NCI-H1092 treated with DMSO at 0.1 percent for 48 hours (cell line): Measurements from ENCODE around the gene FBP2.
A peak's percentile ranks its signal among the peaks of the same experiment; 100 is the strongest.
"Not testable (repeated sequence)": the region's sequence is repeated elsewhere in the genome, so short reads cannot be mapped to it uniquely, and the experiment has no call there.

Experiments
- DNase-seq: peaks from one replicate; lab custom pipeline; 2025; lab: John Stamatoyannopoulos, UW

Gene FBP2

DNA sequence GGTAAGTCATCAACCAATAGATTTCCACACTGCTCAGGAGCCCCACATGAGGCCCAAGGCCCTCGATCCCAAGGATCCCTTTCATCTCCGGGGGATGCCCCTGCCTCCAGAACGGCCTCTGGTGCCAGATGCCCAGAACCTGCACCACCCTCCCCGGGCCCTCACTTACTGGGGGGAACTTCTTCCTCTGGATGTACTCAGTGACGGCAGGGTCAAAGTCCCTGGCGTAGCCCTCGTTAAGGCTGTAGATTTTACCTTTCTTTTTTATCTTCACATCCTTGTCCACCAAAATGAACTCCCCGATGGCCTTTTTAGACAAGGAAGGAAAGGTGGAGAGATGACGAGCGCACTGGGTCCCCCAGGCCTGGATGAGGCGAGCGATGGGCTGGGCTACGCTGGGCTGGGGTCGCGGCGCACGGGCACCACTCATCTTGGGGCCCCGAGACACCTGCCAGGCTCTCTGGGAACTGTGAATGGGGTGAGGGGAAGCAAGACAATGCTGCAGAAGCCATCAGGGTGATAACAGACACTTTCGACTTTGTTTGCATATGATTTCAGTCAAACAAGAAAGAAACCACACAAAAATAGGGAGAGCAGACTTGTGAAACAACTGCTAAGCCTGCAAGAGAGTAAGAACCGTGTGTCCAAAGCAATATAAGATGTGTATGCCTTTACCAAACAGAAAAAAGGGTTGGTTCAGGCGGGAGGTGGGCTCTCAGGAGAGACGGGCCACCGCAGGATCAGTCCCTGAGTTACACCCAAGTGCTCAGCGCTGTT, 13.2 kb upstream of the FBP2 start:
- no peak for DNase-seq

DNA sequence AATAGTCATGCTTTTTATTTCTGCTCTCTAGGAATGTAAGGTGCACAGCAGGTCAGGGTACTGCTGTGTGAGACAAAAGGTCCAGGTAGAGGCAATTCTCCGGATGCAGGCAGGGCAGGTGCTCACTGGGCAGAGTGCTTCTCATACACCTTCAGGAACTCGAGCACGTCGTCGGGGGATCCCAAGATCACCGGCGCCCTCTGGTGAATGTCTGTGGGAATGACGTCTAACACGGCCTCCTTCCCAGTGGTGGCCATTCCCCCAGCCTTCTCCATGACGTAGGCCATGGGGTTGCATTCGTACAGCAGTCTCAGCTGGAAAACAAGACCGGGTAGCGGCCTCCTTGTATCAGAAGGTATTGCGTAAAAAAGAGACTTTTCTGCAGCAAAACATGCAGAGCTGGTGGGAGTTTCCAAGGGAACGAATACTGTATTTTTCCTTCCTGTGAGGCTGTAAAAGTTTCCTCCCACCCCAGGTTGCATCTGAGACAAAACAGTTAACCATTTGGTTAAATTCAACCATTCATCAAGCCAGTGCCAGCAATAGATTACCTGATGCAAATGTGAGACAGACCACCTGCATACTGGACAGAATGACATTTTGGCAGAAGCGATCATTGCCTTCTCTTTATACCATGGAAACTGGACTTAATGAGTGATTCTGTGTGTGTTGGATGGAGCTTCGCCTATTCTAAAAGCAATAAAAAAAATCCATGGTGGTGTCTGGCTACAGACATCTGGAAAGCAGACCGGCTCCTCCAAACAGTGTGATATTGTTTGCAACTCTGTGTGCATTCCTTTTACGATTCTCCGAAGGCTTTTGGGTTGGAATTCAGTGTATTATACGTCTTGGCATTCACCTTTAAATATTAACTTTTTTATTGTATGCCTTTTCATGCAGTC, 9.9 kb upstream of the FBP2 start:
- peak; percentile 49 for DNase-seq

DNA sequence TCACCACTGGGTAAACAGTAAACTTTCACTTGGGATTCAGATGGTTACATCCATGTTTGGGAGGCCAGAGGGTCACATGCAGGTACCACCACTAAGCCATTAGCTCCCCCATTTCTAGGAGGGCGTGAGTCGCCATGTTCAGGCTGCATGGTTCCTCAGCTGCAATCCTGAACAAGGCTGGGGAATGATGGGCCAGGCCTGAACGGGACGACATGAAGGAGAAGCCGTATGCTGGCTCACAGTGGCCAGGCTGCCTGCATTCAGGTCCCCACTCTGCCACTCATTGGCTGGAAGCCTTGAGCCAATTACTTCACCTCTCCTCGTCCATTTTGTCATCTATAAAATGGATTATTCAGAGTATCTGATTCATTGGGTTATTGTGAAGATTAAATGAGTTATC, 9.0 kb upstream of the FBP2 start:
- no peak for DNase-seq

DNA sequence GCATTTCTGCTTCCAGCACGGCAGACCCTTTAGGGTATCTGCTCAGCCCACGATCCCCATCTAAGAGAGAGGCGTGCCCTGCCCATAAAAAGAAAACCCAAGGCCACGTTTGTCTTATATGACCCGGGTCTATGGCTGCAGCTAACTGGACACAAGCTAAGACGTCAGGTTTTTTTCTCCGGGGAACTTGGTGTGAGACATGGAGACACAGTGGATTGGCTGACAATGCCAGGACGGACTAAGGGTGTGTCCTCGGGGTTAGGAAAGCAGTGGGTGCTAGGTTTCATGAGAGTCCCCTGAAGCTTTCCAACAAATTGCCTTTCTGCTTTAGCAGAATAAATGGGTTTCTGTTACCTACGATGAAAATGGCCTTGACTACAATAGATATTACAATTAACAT, 7.1 kb upstream of the FBP2 start:
- no peak for DNase-seq

DNA sequence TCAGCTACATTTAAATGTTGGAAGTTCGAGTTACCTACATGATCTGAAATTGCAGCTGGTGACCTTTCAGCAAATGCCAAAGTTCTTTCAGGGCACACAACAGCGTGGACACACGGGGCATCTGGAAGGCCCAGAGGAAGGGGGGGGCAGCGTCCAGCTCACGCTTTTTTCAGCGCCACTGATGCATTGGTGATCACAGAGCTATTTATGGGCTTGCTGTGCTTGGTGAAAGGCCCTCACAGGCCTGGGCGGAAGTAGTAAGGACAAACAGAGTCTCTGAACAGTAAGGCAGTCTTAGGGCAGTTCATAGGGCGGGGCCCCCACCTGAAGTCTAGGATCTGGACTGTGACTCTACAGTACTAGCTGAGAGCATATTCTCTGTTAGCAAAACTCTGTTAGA, 6.6 kb upstream of the FBP2 start:
- no peak for DNase-seq

DNA sequence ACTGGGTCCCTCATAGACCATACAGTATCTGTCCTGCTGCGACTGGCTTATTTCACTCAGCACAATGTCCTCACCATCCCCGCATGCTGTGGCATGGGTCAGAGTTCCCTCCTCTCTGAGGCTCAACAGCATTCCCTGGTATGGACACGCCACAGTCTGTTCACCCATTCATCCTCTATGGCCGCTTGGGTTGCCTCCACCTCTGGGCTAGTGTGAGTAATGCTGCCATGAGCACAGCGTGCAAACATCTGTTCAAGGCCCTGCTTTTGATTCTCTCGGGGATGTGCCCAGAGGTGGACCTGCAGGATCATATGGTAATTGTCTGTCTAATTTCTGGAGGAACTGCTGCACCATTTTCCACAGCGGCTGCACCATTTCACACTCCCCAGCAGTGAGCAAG, 5.5 kb upstream of the FBP2 start:
- no peak for DNase-seq

DNA sequence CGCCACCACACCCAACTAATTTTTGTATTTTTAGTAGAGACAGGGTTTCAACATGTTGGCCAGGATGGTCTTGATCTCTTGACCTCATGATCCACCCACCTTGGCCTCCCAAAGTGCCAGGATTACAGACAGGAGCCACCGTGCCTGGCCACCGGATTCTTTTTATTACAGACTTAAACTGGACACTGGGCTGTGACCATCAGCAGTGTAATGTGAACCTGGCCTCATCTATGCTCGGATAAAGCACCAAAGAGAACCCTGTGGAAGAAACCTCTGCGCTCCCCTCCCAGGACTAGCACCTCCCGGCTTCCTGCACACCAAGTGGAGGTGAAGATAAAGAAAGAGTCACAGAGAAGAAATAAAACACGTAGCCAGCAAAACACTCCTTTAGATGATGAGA, 941 bp downstream of the FBP2 start:
- not testable (repeated sequence) for DNase-seq

DNA sequence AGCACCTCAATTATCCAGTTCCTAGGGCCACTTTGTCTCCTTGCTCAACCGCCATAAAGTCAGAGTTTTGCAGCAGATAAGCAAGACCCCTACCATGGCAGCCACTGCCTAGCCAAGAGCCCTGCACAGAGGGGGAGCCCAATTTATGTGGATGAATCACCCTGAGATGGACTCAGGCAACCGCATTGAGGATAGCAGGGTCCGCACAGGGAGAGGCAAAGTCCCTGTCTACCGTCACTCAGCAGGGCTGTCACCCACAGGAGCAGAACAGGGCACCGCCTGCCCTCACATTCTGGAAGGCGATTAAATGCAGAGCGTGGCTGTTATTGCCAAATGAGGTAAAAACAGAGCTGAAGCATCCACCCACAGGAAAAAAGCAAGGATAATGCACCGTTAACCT, 1.7 kb downstream of the FBP2 start:
- DNase-seq: no peak

DNA sequence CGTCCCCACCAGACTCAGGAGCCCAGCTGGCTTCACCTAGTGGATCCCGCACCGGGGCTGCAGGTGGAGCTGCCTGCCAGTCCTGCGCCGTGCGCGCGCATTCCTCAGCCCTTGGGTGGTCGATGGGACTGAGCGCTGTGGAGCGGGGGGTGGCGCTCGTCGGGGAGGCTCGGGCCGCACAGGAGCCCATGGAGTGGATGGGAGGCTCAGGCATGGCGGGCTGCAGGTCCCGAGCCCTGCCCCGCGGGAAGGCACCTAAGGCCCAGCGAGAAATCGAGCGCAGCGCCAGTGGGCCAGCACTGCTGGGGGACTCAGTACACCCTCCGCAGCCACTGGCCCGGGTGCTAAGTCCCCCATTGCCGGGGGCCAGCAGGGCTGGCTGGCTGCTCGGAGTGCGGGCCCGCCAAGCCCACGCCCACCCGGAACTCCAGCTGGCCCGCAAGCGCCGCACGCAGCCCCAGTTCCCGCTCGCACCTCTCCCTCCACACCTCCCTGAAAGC, 2.5 kb downstream of the FBP2 start:
- DNase-seq: not testable (repeated sequence)

DNA sequence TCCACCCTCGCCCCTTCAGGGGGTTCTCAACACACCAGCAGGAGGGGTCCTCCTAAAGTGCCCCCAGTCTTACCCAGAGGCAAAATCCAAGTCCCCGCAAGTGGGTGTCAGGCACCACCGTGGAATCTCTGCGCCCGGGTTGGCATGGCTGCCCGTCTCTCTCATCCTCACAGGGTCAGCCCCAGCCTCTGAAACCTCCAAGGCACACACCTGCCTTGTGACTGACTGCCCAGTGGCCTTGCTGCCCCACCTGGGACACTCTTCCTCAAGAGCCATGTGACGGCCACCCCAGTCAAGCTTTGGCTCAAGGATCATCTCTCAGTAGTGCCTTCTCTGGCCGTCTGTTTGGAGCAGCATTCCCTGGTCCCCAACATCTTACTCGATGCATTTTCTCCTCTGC, 4.9 kb downstream of the FBP2 start:
- DNase-seq: no peak

DNA sequence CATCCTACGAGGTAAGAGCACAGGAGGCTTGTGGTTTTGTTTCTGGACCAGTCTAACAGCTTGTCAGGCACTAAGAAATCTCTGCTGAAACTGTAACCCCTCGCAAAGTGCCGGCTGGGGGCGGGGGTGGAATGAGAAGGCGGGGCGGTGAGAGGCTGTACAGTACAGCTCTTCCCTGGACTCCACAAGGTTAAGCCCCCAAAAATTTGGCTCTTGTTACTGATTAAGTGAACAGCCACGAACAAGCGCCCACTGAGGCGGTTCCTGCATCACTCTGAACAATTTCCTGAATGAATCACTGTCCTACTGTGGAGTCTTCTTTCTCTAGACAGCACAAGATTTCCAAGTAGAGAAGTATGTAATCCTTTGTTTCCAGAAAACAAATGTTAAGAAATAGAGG, 6.8 kb downstream of the FBP2 start:
- DNase-seq: no peak

DNA sequence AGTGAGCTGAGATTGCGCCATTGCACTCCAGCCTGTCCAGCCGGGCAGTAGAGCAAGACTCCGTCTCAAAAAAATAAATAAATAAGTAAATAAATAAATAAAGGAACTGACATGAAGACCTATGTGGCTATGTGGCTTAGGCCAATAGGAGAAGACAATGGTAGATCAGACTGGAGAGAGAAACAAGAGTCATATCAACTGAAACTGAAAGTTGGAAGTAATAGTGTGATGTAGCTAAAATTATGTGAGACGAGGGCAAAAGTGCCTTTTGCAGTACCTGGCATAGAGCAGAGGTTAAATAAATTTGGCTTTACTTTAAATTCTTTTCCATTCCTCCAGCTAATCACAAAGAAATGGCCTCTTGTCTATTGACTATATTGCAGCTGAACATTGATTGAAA, 7.3 kb downstream of the FBP2 start:
- no peak for DNase-seq

DNA sequence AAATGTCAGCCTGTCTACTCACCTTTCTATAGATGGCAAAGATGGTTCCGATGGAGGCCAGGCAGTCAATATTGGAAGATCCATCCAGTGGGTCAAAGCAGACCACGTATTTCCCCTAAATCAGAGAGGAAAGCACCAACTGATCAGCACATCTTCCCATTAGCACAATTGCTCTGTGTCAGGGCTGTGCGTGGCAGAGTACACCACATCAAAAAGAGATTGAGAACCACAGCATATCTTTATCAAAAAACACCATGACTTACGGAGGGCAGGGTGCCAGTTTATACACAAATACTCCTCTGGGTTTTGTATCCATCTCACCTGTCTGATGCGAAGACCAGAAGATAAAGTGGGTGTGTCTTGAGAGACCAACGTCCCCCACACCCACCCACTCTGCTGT, 9.1 kb downstream of the FBP2 start:
- no peak for DNase-seq

DNA sequence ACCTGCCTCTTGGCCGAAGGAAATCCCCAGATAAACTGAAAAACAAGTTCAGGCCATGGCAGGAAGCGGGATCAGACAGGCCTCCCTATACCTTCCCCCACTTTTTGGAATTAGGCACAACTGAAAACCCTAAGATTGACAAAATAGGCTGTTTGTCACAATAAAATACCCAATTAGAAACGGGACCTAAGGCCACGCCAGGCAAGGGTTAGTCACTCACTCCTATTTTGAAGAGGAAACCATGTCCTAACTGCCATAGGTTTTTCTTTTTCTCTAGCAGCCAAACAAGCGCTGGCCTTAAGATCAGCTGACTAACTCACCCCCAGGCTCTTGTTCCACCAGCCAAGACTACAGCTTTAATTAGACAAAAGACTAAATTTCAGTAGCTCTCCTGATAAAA, 11.9 kb downstream of the FBP2 start:
- DNase-seq: no peak

DNA sequence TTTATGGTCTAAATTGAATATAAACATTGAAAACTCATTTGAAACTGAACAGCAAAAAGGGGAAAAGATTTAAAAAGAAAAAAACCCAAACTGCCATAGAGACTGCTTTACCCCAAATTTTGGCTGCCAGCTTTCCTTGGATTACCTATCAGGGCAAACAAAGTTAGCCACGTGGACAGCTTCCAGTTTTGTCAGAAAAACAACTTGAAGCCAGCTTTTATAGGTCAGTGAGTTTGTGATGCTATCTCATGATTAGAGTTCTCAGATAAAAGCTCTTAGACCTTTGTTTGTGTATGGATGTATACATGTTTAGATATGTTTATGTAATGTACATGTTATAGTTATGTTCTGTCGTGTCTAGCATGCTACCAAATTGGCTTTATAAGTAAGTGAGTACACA, 16.1 kb downstream of the FBP2 start:
- DNase-seq: no peak

DNA sequence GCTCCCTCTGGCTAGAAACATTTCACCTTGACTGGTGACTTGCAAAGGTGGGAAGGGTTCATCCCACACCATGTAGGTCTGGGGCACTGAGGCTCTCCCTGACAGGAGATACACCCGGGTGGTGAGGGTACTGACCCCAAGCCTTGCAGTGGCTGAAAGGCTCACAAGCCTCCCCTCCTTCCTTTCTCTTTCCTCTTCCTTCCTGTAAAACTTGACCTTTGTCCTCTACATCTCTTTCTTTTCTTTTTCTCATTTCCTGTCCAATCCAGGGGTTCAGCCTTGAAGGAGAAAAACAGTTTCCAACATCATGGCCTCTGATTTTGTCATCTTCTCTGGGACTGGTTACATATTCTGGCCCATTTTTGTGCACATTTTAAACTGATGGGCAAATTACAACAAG, 16.6 kb downstream of the FBP2 start:
- DNase-seq: no peak

DNA sequence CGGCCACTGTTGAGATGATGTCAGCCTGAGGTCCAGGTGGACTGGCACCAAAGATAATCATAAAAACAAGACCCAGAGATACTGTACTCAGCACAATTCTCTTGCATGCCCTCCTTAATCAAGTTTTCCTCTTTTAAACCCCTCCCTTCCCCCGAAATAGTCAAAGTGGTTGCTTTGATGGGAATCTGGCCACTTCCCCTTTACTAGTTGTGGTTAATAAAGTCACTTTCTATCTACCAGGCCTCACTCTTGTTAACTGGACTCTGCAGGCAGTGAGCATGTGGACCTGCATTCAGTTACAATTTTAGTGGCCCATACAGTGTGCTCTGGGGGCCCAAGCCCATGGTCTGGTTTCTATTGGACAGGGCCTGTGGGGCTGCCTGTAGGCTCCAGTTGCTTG, 17.5 kb downstream of the FBP2 start:
- no peak for DNase-seq

DNA sequence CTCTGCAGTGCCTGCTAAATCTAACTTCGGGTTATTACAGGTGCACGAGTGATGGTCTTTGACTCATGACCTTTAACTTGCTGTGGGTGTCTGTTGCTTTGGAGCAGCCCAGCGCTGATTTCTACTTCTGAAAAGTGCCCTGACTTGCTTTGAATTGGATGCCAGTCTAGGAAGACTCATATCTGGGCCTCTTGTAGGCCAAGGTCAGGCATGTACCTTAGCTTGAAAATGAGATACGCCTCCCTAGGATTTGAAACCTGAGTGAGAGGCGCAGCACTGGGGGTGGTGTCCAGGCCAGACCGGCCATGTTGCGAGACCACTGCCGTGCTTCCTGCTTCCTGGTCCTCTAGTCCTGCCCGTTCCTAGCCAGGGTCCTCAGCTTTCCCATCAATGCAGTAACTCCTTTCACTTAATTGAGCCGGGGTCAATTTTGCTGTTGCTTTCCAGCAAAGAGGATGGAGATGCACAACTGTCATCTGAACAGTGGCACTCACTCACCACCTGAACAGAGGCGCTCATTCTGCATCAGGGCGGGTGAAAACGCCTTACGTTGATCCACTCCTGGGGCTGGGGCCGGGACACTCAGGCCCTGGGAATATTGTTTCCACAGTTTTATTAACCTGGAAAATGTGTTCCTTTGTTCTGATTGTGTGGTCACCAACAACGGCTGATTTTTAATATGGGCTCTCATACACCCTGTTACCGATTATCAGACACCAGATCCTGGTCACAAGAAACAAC, 24.5 kb downstream of the FBP2 start:
- no peak for DNase-seq

DNA sequence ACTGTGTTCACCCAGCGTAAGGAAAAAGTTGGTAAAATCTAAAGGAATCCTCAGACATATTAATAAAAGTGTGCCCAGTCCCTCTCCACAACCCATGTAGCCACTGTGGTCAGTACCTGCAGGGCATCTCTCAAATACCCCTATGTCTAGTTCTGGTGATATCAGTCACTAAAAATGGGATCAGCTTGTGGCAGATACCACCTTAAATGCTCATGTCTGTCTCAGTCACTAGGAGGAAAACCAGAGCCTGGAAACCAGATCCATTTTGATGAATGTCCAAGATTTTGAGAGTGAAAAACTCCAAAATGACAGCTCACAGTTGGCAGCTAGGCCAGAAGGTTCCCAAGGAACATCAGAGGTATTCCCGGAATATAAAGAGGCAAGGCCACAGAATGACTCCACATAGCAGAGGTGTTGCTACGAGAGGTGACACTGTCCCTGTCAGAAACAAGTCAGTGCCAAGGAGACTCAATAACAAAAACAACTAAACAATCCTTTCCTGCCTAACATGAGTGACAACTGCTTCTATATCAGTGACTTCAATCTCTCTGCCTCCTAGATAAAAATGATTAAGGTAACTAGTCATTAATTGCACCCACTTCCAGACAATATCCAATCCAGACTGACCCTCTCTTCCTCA, 25.3 kb downstream of the FBP2 start:
- no peak for DNase-seq

DNA sequence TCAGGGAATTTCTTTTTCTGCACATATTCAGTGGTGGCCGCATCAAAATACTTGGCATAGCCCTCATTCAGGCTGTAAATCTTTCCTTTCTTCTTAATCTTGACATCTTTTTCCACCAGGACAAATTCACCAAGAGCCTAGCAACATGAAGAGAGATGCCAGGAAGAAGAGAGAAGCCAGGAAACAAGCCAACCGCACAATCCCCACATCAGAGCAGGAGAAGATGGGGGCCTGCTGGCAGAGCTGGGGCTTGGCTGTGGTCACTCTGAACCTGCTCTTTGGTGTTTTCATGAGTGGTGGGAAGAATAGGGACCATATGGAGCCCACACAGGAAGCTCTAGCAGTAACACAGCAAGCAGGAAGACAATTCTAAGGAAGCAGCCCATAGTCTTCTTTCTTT, 26.4 kb downstream of the FBP2 start:
- no peak for DNase-seq

DNA sequence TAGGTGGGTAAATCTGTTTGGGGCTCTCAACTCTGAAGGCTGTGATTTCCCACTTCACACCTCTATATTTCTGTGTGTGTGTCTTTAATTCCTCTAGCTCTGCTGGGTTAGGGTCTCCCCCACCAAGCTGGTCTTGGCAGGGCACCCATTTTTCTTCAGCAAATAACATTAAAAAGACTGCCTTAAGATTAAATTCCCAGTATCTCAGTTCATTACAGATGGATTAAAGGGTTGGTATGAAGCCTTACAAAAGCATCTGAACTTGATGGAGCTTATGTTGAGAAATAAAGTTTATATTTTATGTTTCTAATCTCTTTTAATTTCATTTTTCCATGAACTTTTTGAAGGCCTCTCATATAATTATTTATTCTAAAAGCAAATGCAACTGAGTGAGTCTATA, 27.1 kb downstream of the FBP2 start:
- DNase-seq: no peak

DNA sequence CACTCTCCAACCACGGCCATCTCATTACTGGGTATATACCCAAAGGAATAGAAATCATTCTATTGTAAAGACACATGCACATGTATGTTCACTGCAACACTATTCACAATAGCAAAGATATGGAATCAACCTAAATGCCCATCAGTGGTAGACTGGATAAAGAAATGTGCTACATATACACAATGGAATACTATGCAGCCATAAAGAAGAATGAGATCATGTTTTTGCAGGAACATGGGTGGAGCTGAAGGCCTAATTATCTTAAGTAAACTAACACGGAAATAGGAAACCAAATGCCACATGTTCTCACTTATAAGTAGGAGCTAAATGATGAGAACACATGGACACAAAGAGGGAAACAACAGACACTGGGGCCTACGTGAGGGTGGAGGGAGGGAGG, 29.3 kb downstream of the FBP2 start:
- DNase-seq: not testable (repeated sequence)
